ENCODE measurements around the gene ADCY3. TPM values are rescaled to one million over a fixed set of nuclear protein-coding genes. Genes with fewer than 3 reads are reported as not detected.
A peak's percentile ranks its signal among the peaks of the same experiment; 100 is the strongest.

ADCY3 gene
- total RNA-seq, 1 experiment from 2014 or later, result 39.5 TPM

DNA sequence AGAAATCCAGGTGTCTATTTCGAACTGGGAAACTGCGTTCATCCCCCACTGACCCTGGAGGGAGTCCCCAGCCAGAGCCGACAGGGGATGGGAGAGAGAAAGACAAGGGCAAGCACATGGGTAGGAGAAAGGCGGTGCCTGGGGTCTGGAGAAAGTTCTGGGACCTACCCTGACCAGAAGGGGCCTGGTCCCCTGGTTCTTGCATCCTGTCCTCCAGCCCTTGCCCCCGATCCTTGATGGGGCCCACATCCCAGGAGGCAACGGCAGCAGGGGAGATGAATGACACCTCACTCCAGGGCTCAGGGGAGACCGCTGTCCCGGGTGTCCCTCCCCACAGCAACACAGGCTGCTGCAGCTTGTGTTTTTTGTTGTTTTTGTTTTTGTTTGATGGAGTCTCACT is 4.9 kb downstream of the ADCY3 start:
- Histone ChIP-seq H3K14ac (ENCODE audit: insufficient read depth, low read length) (no peak overlapping the region), H3K23me2 (ENCODE audit: insufficient read length, low read depth, low read length, poor library complexity, severe bottlenecking) (no peaks in the 10 kb centered on the region), H3K4me2 (ENCODE audit: insufficient read depth, insufficient read length, low read length) (no peak overlapping the region), H4K8ac (replicated peaks; ENCODE audit: insufficient read length, low read depth, low read length) (no peak overlapping the region), H3T11ph (ENCODE audit: low read length) (no peak overlapping the region), H2BK15ac (ENCODE audit: low read depth, low read length) (no peak overlapping the region), H4K91ac (ENCODE audit: insufficient read length, low read depth, low read length) (no peak overlapping the region), H2BK5ac (ENCODE audit: insufficient read length, low read length) (no peak overlapping the region), H4K20me1 (ENCODE audit: control insufficient read depth, insufficient read depth, insufficient read length) (no peaks in the 10 kb centered on the region), H3K27me3 (ENCODE audit: insufficient read depth, low read length) (no peaks in the 10 kb centered on the region), H3K9ac (ENCODE audit: extremely low read depth, insufficient read length, low read length) (no peak overlapping the region), H3K9me3 (ENCODE audit: control insufficient read depth, low read depth, low read length) (no peaks in the 10 kb centered on the region), H2BK120ac (ENCODE audit: low read depth, low read length, poor library complexity, severe bottlenecking) (no peak overlapping the region), H2BK20ac (ENCODE audit: low read depth, low read length, poor library complexity, severe bottlenecking) (no peak overlapping the region), H3K23ac (ENCODE audit: insufficient read length, low read depth, low read length) (no peak overlapping the region), H3K4me1 (ENCODE audit: insufficient read depth, low read length) (no peaks in the 10 kb centered on the region), H3K18ac (ENCODE audit: insufficient read length, low read depth, low read length) (no peak overlapping the region), H2BK12ac (ENCODE audit: insufficient read length, low read depth, low read length) (no peak overlapping the region), H3K79me2 (ENCODE audit: insufficient read depth, low read length) (peaks cover 2% of the 10 kb centered on the region; the same call in 1 of the 2 replicates), H2AK5ac (ENCODE audit: insufficient read length, low read length) (no peak overlapping the region), H3K79me1 (ENCODE audit: insufficient read depth, low read depth, low read length, poor library complexity, severe bottlenecking) (no peaks in the 10 kb centered on the region), H4K5ac (ENCODE audit: insufficient read length, low read depth, low read length) (no peak overlapping the region), H3K56ac (ENCODE audit: insufficient read length, low read depth, low read length) (no peak overlapping the region), H2AFZ (ENCODE audit: low read length) (no peak overlapping the region), H3K4ac (ENCODE audit: low read depth, low read length) (no peak overlapping the region), H3K27ac (ENCODE audit: insufficient read length, low read depth, low read length) (no peak overlapping the region)
- peaks cover 0 to 3% of the 10 kb centered on the region in 2 experiments; a peak in 2 of 5 replicates for H3K9me3 Mint-ChIP-seq
- TF ChIP-seq, protein P1, sequence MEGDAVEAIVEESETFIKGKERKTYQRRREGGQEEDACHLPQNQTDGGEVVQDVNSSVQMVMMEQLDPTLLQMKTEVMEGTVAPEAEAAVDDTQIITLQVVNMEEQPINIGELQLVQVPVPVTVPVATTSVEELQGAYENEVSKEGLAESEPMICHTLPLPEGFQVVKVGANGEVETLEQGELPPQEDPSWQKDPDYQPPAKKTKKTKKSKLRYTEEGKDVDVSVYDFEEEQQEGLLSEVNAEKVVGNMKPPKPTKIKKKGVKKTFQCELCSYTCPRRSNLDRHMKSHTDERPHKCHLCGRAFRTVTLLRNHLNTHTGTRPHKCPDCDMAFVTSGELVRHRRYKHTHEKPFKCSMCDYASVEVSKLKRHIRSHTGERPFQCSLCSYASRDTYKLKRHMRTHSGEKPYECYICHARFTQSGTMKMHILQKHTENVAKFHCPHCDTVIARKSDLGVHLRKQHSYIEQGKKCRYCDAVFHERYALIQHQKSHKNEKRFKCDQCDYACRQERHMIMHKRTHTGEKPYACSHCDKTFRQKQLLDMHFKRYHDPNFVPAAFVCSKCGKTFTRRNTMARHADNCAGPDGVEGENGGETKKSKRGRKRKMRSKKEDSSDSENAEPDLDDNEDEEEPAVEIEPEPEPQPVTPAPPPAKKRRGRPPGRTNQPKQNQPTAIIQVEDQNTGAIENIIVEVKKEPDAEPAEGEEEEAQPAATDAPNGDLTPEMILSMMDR (conservative IDR thresholded peaks at IDR 0.05), result no peak
- no CpG with 5 or more reads among the region's 8 CpGs for WGBS (ENCODE audit: extremely low coverage, insufficient read length, low lambda C conversion rate)
- H3K4me3 Mint-ChIP-seq, result no peak overlapping the region
- no peak for DNase-seq
- H3K27me3 Mint-ChIP-seq (ENCODE audit: low read depth), result peaks cover 5% of the 10 kb centered on the region
- H3K4me1 Mint-ChIP-seq, result peaks cover 16 to 21% of the 10 kb centered on the region in 2 experiments
- peaks cover 16 to 32% (median 28%) of the 10 kb centered on the region in 3 experiments; a peak in 6 of 7 replicates for H3K36me3 Mint-ChIP-seq (ENCODE audit: insufficient read depth in 1 of 3, low read depth in 3 of 3)
- H3K27ac Mint-ChIP-seq, result 0 out of 7 replicates have a peak overlapping the region, but pooled peaks of 1 of the 3 experiments have one; percentile 28

Data from H9 (cell line).